ENCODE measurements around the gene DNASE1L1. TPM values are rescaled to one million over a fixed set of nuclear protein-coding genes. Genes with fewer than 3 reads are reported as not detected.

DNASE1L1 gene
- total RNA-seq, 2 donors from 2014 or later: 36.8 to 70.7 TPM

- H3K27me3 ChIP-seq (replicated peaks; ENCODE audit: insufficient read depth): no peaks in the 10 kb centered on the region
- peak within 1 kb of the TSS; percentile 81 to 87 for H3K27ac ChIP-seq
- 0% methylated on average over 14 of the region's 95 CpGs for WGBS
- TF ChIP-seq POLR2AphosphoS5 (IDR thresholded peaks at IDR 0.05) (no peak), POLR2A (IDR thresholded peaks at IDR 0.05) (no peak), CTCF (IDR thresholded peaks at IDR 0.05) (peak in 2 of 4 experiments; percentile 27 to 33)
- no peaks in the 10 kb centered on the region for H3K9me3 ChIP-seq
- peak within 1 kb of the TSS; percentile 27 to 30 for H3K4me3 ChIP-seq
- H3K36me3 ChIP-seq: no peaks in the 10 kb centered on the region
- H3K4me1 ChIP-seq (replicated peaks): no peaks in the 10 kb centered on the region
- intact Hi-C loops (cut with DNase I): no loop called here
- no peak for DNase-seq (ENCODE audit: low spot score)
Observed at GRCh38 chrX:154374313-154375155, 34.5 kb downstream of the DNASE1L1 start, which contains the start of gene FLNA. FLNA (minus strand) TSS chrX:154374634; CDS start chrX:154371245, 3,389 bp downstream.

- intact Hi-C loops (cut with DNase I): no loop called here
- H3K4me3 ChIP-seq: peak overlapping the region; percentile 27 to 30
- H3K9me3 ChIP-seq: no peaks in the 10 kb centered on the region
- TF ChIP-seq POLR2A (IDR thresholded peaks at IDR 0.05) (peak; percentile 21), POLR2AphosphoS5 (IDR thresholded peaks at IDR 0.05) (peak; percentile 58), CTCF (IDR thresholded peaks at IDR 0.05) (peak; percentile 34 to 83 (median 71))
- no peaks in the 10 kb centered on the region for H3K27me3 ChIP-seq (replicated peaks; ENCODE audit: insufficient read depth)
- H3K36me3 ChIP-seq: no peaks in the 10 kb centered on the region
- H3K4me1 ChIP-seq (replicated peaks): no peaks in the 10 kb centered on the region
- WGBS: 4% methylated on average over 18 of the region's 23 CpGs
- DNase-seq (ENCODE audit: low spot score): peak; percentile 70
- H3K27ac ChIP-seq: peak overlapping the region; percentile 81 to 87
Observed at GRCh38 chrX:154373340-154374306, 35.4 kb downstream of the DNASE1L1 start.

GRCh38 chrX:154372612-154373022, 36.4 kb downstream of the DNASE1L1 start:
- peak overlapping the region; percentile 81 to 87 for H3K27ac ChIP-seq

GRCh38 chrX:154371789-154372300, 37.2 kb downstream of the DNASE1L1 start:
- peak overlapping the region; percentile 44 to 45 for H3K4me3 ChIP-seq
- H3K27me3 ChIP-seq (replicated peaks; ENCODE audit: insufficient read depth): no peaks in the 10 kb centered on the region
- intact Hi-C loops (cut with DNase I): no loop called here
- DNase-seq (ENCODE audit: low spot score): no peak
- H3K9me3 ChIP-seq: no peaks in the 10 kb centered on the region
- H3K4me1 ChIP-seq (replicated peaks): no peaks in the 10 kb centered on the region
- peak overlapping the region; percentile 81 to 87 for H3K27ac ChIP-seq
- WGBS: 6% methylated on average over 31 of the region's 43 CpGs
- H3K36me3 ChIP-seq: no peaks in the 10 kb centered on the region
- no peak for TF ChIP-seq POLR2AphosphoS5 (IDR thresholded peaks at IDR 0.05)
- no peak for TF ChIP-seq CTCF (IDR thresholded peaks at IDR 0.05)
- TF ChIP-seq POLR2A (IDR thresholded peaks at IDR 0.05): no peak

More at GRCh38 chrX:154372612-154373022, 36.4 kb downstream of the DNASE1L1 start:
- H3K36me3 ChIP-seq: no peaks in the 10 kb centered on the region
- WGBS: 23% methylated on average over 4 of the region's 5 CpGs
- no peak for TF ChIP-seq POLR2AphosphoS5 (IDR thresholded peaks at IDR 0.05)
- intact Hi-C loops (cut with DNase I): no loop called here
- DNase-seq (ENCODE audit: low spot score): no peak
- no peaks in the 10 kb centered on the region for H3K4me1 ChIP-seq (replicated peaks)
- H3K27me3 ChIP-seq (replicated peaks; ENCODE audit: insufficient read depth): no peaks in the 10 kb centered on the region
- H3K4me3 ChIP-seq: peak overlapping the region; percentile 2 to 44
- H3K9me3 ChIP-seq: no peaks in the 10 kb centered on the region

Measured in prostate gland (tissue), 2 donors.